ENCODE data around the gene SLC22A1.

GRCh38 chr6:160085226-160085625 is 36.4 kb upstream of the SLC22A1 start:
- TF ChIP-seq EZH2 (IDR thresholded peaks at IDR 0.05; ENCODE audit: low read depth, unreplicated experiment) (no peak), CTCF (conservative IDR thresholded peaks at IDR 0.05; ENCODE audit: low read depth in 2 of 2) (no peak), JUNB (IDR thresholded peaks at IDR 0.05; ENCODE audit: unreplicated experiment) (no peak), POLR2AphosphoS5 (IDR thresholded peaks at IDR 0.05; ENCODE audit: low read depth) (no peak), STAT1 (IDR thresholded peaks at IDR 0.05; ENCODE audit: unreplicated experiment) (no peak), REST (IDR thresholded peaks at IDR 0.05; ENCODE audit: unreplicated experiment) (no peak), ZNF331 (CRISPR knock-in tag; IDR thresholded peaks at IDR 0.05; ENCODE audit: low read depth) (no peak), ETS1 (IDR thresholded peaks at IDR 0.05) (no peak), EZH2phosphoT487 (IDR thresholded peaks at IDR 0.05; ENCODE audit: unreplicated experiment) (no peak), CREB1 (CRISPR knock-in tag; IDR thresholded peaks at IDR 0.05; ENCODE audit: low read depth) (no peak), ZNF462 (CRISPR knock-in tag; IDR thresholded peaks at IDR 0.05) (no peak), ZNF114 (CRISPR knock-in tag; IDR thresholded peaks at IDR 0.05) (no peak)

All from GM23338 (cell line).